GM18868 (cell line): ENCODE measurements around the gene THADA.
A peak's percentile ranks its signal among the peaks of the same experiment; 100 is the strongest.
"Not testable (repeated sequence)": the region's sequence is repeated elsewhere in the genome, so short reads cannot be mapped to it uniquely, and the experiment has no call there.

ENCODE experiments used
- ATAC-seq: cut with Tn5 transposase; IDR thresholded peaks from one replicate; pipeline ENCODE4 v1.9.1; 2021; ENCODE audit warnings: mild to moderate bottlenecking, moderate library complexity; ENCODE audit not compliant: unreplicated experiment

The THADA gene

GRCh38 chr2:43288417-43289305, 307.2 kb downstream of the THADA start:
- ATAC-seq, result no peak

GRCh38 chr2:43285987-43286386, 309.9 kb downstream of the THADA start:
- ATAC-seq, result no peak

GRCh38 chr2:43284967-43285366, 310.9 kb downstream of the THADA start:
- no peak for ATAC-seq

GRCh38 chr2:43284347-43284746, 311.5 kb downstream of the THADA start:
- ATAC-seq, result not testable (repeated sequence)

- no peak for ATAC-seq
Observed at GRCh38 chr2:43280994-43281393, 314.8 kb downstream of the THADA start.

- ATAC-seq, result no peak
Observed at GRCh38 chr2:43279317-43279840, 316.5 kb downstream of the THADA start.

GRCh38 chr2:43278564-43279220, 317.1 kb downstream of the THADA start:
- no peak for ATAC-seq

GRCh38 chr2:43276962-43277391, 318.9 kb downstream of the THADA start:
- no peak for ATAC-seq

- ATAC-seq, result no peak
Observed at GRCh38 chr2:43276266-43276941, 319.4 kb downstream of the THADA start.

- ATAC-seq, result no peak
Observed at GRCh38 chr2:43274721-43275120, 321.1 kb downstream of the THADA start.

GRCh38 chr2:43274055-43274454, 321.8 kb downstream of the THADA start:
- ATAC-seq, result peak; percentile 31

- peak; percentile 95 for ATAC-seq
Observed at GRCh38 chr2:43273529-43273928, 322.3 kb downstream of the THADA start.

GRCh38 chr2:43270930-43271615, 324.8 kb downstream of the THADA start:
- no peak for ATAC-seq

GRCh38 chr2:43270461-43270860, 325.4 kb downstream of the THADA start:
- ATAC-seq, result no peak

GRCh38 chr2:43269706-43270105, 326.1 kb downstream of the THADA start:
- ATAC-seq, result no peak

- ATAC-seq, result no peak
Observed at GRCh38 chr2:43269074-43269572, 326.7 kb downstream of the THADA start.

GRCh38 chr2:43268066-43268953, 327.5 kb downstream of the THADA start:
- ATAC-seq, result no peak

GRCh38 chr2:43267381-43267780, 328.5 kb downstream of the THADA start:
- ATAC-seq, result no peak

- no peak for ATAC-seq
Observed at GRCh38 chr2:43266711-43267111, 329.1 kb downstream of the THADA start.

- no peak for ATAC-seq
Observed at GRCh38 chr2:43265421-43265820, 330.4 kb downstream of the THADA start.
